ENCODE results near the gene ATXN7. TPM values are rescaled to one million over a fixed set of nuclear protein-coding genes. Genes with fewer than 3 reads are reported as not detected.

The ATXN7 gene
- total RNA-seq, 1 experiment from 2014 or later: 27.5 TPM

DNA sequence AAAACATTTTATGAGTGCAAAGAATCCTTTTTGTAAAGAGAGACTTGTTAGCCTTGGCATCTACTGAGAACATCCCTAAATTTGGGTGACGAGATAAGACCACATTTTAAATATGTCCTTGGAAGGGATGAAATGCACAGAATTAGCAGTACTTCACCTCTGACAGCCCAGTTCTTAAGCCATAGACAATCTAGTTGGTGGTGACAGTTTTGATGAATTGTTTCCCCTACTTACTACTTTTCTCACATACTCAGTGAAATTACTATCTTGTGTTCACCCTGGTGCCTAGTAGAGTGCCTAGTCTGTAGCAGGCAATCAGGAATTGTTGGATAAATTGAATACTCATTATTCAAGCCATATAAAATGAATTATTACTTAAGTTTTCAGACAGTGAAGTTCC is 45.1 kb downstream of the ATXN7 start (continued):
- TF ChIP-seq, protein P1, sequence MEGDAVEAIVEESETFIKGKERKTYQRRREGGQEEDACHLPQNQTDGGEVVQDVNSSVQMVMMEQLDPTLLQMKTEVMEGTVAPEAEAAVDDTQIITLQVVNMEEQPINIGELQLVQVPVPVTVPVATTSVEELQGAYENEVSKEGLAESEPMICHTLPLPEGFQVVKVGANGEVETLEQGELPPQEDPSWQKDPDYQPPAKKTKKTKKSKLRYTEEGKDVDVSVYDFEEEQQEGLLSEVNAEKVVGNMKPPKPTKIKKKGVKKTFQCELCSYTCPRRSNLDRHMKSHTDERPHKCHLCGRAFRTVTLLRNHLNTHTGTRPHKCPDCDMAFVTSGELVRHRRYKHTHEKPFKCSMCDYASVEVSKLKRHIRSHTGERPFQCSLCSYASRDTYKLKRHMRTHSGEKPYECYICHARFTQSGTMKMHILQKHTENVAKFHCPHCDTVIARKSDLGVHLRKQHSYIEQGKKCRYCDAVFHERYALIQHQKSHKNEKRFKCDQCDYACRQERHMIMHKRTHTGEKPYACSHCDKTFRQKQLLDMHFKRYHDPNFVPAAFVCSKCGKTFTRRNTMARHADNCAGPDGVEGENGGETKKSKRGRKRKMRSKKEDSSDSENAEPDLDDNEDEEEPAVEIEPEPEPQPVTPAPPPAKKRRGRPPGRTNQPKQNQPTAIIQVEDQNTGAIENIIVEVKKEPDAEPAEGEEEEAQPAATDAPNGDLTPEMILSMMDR (IDR thresholded peaks at IDR 0.05 in 2 of 3, conservative IDR thresholded peaks at IDR 0.05 in 1 of 3; ENCODE audit: borderline replicate concordance in 1 of 3, insufficient read depth in 1 of 3, low read depth in 2 of 3, low read length in 2 of 3): no peak
- no peak for TF ChIP-seq POLR2A (IDR thresholded peaks at IDR 0.05; ENCODE audit: borderline replicate concordance, extremely low read depth, insufficient read depth, insufficient read length)
- TF ChIP-seq, protein P2, sequence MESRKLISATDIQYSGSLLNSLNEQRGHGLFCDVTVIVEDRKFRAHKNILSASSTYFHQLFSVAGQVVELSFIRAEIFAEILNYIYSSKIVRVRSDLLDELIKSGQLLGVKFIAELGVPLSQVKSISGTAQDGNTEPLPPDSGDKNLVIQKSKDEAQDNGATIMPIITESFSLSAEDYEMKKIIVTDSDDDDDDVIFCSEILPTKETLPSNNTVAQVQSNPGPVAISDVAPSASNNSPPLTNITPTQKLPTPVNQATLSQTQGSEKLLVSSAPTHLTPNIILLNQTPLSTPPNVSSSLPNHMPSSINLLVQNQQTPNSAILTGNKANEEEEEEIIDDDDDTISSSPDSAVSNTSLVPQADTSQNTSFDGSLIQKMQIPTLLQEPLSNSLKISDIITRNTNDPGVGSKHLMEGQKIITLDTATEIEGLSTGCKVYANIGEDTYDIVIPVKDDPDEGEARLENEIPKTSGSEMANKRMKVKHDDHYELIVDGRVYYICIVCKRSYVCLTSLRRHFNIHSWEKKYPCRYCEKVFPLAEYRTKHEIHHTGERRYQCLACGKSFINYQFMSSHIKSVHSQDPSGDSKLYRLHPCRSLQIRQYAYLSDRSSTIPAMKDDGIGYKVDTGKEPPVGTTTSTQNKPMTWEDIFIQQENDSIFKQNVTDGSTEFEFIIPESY (IDR thresholded peaks at IDR 0.05; ENCODE audit: extremely low read depth, insufficient replicate concordance, low read length): no peak
- no peak for TF ChIP-seq RAD21 (IDR thresholded peaks at IDR 0.05; ENCODE audit: low read depth)
- TF ChIP-seq, protein P3, sequence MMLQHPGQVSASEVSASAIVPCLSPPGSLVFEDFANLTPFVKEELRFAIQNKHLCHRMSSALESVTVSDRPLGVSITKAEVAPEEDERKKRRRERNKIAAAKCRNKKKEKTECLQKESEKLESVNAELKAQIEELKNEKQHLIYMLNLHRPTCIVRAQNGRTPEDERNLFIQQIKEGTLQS (IDR thresholded peaks at IDR 0.05): no peak
- TF ChIP-seq TCF7L2 (IDR thresholded peaks at IDR 0.05; ENCODE audit: borderline replicate concordance, extremely low read depth, insufficient read depth, insufficient read length): no peak
- TF ChIP-seq SP1 (IDR thresholded peaks at IDR 0.05; ENCODE audit: low read depth): no peak
- TF ChIP-seq CBX3 (IDR thresholded peaks at IDR 0.05; ENCODE audit: low read depth): no peak
- TF ChIP-seq EZH2 (IDR thresholded peaks at IDR 0.05): no peak
- no peak for TF ChIP-seq ZFX (IDR thresholded peaks at IDR 0.05)

- intact Hi-C loops (cut with micrococcal nuclease): loop anchor here (5.0 kb wide), 1 partner anchor 37 kb away; no protein-coding TSS in a partner anchor
- Histone ChIP-seq H3K79me2 (ENCODE audit: insufficient read depth, low read length) (peaks cover 32% of the 10 kb centered on the region), H3K27me3 (ENCODE audit: insufficient read depth, low read length) (no peaks in the 10 kb centered on the region), H3K4me3 (replicated peaks in 1 of 2; ENCODE audit: low read depth in 1 of 2, low read length in 2 of 2) (no peak overlapping the region), H3K9me3 (ENCODE audit: control insufficient read depth in 1 of 2, insufficient read depth in 1 of 2, low read depth in 1 of 2, low read length in 2 of 2) (no peaks in the 10 kb centered on the region), H3K9me2 (ENCODE audit: insufficient read depth) (no peaks in the 10 kb centered on the region), H3K27ac (ENCODE audit: low read depth, low read length) (no peak overlapping the region), H4K20me1 (ENCODE audit: insufficient read depth) (no peaks in the 10 kb centered on the region), H3K4me2 (ENCODE audit: low read length) (no peak overlapping the region), H2AFZ (ENCODE audit: low read depth, low read length, poor library complexity, severe bottlenecking) (no peak overlapping the region), H3K9ac (ENCODE audit: low read length) (no peak overlapping the region), H3K36me3 (ENCODE audit: control insufficient read depth in 1 of 2, insufficient read depth in 2 of 2, low read length in 2 of 2) (no peaks in the 10 kb centered on the region), H3K4me1 (ENCODE audit: control insufficient read depth in 1 of 2, insufficient read depth in 2 of 2, low read length in 2 of 2) (peaks cover 12 to 25% of the 10 kb centered on the region in 2 experiments; a peak in 3 of 4 replicates)
- no TSS peak for BruUV-seq (replicated peaks)
- TF ChIP-seq POLR2AphosphoS5 (IDR thresholded peaks at IDR 0.05; ENCODE audit: low read depth, low read length) (no peak), EZH2phosphoT487 (IDR thresholded peaks at IDR 0.05; ENCODE audit: borderline replicate concordance) (no peak), SRF (IDR thresholded peaks at IDR 0.05; ENCODE audit: low read depth) (no peak)
- TF ChIP-seq, protein P4, sequence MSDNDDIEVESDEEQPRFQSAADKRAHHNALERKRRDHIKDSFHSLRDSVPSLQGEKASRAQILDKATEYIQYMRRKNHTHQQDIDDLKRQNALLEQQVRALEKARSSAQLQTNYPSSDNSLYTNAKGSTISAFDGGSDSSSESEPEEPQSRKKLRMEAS (IDR thresholded peaks at IDR 0.05): no peak
- TF ChIP-seq, protein P2 (IDR thresholded peaks at IDR 0.05; ENCODE audit: extremely low read depth, insufficient replicate concordance, low read length): no peak
- ChIA-PET RAD21 (ENCODE audit: low non-redundant PET in 1 of 2, low total read pairs in 2 of 2, uncharacterized antibody in 2 of 2, unreplicated experiment in 2 of 2) (no interaction called here), CTCF (no interaction called here), POLR2A (no interaction called here)
- no peak for DNase-seq (ENCODE audit: low read depth, low spot score)
- ATAC-seq: no peak
Observed at GRCh38 chr3:63909431-63909830, 45.8 kb downstream of the ATXN7 start.

Data from HCT116 (cell line).